Putamen (tissue), 1 donor: ENCODE results near the gene NID2.

ENCODE experiments used
- DNase-seq: peaks from one replicate; pipeline ENCODE4 v3.0.0-alpha.2; 2016; ENCODE audit warnings: low spot score

The NID2 gene

DNA sequence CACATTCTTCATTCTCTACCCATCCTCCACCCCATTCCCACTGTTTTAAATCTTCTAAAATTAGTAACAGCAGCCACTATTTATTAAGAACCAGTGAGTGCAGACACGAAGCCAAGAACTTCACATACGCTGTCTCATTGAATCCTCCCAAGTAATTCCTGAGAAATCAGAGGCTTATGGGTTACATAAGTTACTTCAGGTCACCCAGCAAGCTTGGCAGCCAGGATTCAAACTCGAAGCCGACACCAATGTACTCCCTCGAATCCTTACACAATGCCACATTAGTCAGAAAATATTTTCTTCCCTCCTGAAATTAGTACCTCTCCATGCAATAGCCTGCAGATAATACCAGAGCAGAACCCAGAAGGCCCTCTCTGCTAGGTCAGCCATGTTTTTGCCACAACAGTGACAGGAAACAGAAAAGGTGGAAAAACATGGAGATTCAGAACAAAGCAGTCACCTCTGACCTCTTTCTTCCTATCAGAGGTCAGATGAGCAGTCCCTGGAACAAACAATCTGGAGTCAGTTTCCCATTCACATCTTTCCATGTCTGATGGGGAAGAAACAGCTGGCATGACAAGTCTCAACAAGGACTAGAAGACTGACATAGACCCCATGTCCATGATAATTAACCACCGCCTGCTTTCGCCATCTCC lies 16.4 kb downstream of the NID2 start:
- DNase-seq: no peak

DNA sequence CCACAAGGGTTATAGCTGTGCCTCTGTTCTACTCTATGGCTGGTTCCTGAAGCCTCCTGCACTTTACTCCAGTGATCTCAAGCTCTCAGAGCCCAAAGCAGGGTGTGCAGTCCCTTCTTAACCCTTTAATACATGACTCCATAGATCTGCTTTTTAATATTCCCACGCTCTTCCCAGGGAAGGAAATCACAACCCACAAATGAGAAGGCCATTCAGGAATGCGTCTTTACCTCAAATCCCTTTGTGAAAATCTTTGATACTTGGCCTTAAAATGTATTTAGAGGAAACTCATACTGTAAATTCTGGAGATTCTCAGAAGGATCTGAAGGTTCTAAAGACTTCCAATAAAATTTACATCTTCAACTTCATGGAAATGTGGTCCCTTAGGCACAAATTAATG lies 17.0 kb downstream of the NID2 start:
- no peak for DNase-seq

- no peak for DNase-seq
Observed at GRCh38 chr14:52051251-52051650, 17.6 kb downstream of the NID2 start.

GRCh38 chr14:52049721-52050588 lies 18.9 kb downstream of the NID2 start:
- DNase-seq: no peak

GRCh38 chr14:52049271-52049670 lies 19.6 kb downstream of the NID2 start:
- no peak for DNase-seq

DNA sequence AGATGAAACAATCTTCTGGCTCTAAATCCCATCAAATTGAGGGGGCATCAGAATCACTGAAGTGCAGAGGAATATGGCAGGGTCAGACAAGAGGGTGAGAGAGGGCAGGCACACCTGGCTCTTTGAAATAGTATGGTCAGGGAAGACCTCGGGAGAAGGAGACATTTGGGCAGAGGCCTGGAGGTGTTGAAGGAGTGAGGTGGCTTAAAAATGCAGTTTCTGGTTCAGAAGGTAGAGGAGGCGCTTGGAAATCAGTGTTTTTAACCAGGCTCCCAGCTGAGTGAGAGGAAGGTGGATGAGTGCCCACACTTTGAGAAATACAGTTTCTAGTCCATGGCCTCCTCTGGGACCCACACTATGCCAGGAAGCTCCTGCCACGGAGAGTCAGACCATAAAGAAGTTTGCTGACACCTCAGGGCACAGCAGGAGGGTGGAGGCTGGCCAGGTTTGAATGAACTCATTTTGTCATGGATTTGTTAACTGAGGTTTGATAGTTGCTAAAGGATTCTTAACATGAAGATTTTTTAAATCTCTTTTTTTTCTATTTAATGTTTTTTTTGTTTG lies 20.1 kb downstream of the NID2 start:
- DNase-seq: no peak

DNA sequence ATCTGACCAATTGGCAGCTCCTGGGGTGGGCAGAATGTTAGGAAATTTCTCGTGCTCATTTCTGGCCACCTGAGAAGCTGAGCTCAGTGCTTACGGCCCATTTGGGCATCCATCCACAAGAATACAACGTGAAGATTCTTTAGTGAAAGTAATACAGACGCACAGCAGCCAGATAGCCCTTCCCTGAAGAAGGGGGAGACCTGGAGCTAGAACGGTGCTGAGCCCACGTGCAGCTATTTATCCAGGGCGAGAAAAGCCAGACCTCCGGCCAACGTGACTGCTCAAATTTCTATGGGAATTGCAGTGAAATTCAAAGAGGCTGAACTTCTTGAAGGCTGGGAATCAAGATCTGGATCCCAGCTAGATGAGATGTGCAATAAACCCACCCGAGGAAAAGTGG lies 20.7 kb downstream of the NID2 start:
- DNase-seq: no peak

DNA sequence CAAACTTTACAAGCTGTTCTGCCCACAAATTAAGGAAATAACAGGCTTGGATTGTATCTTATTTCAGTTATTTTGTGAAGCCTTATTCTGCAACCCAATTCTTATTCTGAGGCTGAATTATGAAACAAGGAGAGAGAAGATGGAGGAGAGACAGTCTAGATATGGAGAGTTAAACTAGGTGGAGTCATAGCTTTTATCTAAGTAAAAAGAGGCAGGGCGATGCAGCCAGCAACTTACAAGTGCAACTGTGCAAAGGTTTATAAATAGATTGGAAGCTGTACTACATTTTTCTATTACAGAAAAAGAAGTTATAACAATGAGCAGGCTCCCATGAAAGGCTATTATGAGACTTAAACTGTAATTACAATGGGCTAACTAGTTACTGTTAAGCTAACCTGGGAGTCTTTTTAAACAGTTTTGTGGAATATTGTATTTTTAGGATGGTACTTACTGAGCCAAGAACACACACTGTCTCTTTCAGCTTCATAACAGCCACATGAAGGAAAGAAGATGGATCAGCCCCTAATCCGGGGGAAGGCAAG lies 22.4 kb downstream of the NID2 start:
- no peak for DNase-seq

DNA sequence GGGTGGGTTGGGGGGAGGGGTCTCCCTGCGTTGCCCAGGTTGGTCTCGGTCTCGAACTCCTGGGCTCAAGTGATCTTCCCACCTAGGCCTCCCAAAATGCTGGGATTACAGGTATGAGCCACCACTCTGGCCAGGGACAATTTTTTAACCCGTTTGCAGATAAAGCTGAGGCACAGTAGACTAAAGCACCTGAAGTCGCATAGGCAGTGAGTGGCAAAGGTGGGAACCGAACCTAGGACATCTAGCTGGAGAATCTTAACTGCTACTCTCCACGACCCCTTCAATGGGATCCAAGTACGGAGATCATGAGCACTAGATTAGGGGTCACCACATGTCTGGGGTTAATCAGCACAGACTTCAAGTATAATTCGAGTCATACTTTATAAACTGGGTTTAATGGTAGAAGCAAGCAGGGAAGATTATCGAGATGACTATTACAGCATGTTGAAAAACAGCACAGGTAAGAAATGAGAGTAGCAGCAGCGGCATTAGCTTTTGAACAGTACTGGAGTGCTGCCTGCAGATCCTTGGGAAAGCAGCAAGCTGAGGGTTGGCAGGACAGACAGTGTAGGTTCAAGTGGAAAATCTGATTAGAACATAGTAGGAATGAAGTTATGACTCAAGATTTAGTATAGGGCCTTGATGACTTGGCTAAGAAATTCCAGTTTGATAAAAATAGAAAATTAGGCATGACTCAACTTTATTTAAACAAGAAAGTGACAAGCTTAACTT lies 23.9 kb downstream of the NID2 start:
- no peak for DNase-seq

DNA sequence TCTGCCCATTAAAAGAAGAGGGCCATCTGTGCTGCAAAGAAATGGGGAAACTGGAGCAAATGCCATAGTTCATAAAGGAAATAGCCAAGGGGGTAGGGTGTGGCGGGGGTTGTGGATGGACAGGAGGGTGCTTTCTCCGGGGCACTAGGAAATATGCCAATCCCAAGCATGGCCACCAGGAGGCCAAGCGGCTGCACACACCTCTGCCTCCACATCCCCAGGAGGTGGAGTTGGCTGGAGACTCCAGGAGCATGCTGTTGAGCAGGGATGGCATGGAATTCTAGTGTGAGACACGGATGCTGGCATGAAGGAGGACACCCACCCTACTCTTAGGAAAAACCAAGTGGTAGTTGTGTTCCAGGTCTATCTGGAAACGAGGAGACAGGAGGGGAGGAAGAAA lies 25.2 kb downstream of the NID2 start:
- DNase-seq: no peak

GRCh38 chr14:52042371-52043289 lies 26.2 kb downstream of the NID2 start:
- no peak for DNase-seq

- no peak for DNase-seq
Observed at GRCh38 chr14:52040598-52040997, 28.3 kb downstream of the NID2 start.

- DNase-seq: no peak
Observed at GRCh38 chr14:52039124-52039815, 29.6 kb downstream of the NID2 start.

- DNase-seq: no peak
Observed at GRCh38 chr14:52033101-52033642, 35.7 kb downstream of the NID2 start.

DNA sequence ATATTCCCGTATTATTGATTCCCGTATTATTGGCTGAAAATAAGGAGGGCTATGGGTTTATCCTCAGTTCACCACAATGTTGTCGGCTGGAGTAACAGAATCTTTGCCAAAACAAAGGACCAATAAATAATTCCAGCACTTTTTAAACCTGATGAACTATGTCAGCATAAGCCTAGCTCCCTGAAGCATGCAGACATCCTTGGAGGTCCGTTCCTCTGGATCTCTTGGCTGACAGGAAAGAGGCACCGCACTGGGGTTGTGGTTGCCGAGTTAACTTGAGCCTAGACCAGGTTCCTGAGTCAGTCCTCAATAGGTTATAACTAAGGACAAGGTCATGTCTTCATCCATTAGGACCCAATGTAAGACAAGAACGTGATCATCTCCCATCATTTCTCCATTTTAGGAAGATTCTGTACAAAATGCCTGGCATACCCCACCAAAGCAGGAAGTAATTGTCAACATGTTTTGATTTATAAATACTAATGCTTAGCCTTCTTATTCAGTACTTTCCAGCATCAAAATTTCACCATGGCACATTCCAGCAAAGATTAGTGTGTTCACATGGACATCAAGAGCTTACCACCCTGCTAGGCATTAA lies 36.6 kb downstream of the NID2 start:
- no peak for DNase-seq

DNA sequence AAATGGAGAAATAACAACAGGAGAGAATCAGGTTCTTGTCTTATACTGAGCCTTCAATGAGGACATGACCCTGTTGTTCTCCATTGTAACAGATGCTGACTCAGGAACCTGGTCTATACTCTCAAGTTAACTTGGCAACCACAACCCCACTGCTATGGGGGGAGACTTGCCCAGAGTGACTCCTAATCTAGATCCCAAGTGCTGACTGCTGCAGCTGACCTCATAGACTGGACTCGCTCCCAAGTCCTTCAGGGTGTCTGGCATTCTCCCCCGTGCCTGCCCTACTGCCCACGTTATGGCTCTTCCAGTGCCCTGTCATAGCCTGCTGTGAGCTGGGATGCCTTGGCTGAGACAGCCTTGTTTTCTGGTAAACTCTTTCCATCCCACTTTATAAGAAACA lies 37.1 kb downstream of the NID2 start:
- DNase-seq: no peak

DNA sequence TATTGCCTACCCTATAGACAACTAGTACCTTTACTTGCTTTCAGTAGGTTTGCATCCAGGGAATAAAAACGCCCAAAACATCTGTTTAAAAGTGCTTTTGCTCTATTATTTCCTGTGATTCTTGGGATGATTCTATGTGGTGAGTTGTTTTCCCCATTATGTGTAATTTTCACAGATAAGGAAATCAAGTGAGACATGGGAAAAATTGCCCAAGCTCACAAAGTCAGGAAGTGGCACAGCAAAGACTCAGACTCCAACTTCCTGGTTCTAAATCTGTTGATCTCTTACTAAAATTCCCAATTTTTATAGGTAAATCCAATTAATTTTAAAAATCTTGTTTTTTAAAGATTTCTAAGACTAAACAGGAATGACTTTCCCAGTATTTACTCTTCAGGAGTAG lies 39.0 kb downstream of the NID2 start:
- no peak for DNase-seq

- DNase-seq: peak; percentile 81
Observed at GRCh38 chr14:52026901-52027300, 42.0 kb downstream of the NID2 start.

DNA sequence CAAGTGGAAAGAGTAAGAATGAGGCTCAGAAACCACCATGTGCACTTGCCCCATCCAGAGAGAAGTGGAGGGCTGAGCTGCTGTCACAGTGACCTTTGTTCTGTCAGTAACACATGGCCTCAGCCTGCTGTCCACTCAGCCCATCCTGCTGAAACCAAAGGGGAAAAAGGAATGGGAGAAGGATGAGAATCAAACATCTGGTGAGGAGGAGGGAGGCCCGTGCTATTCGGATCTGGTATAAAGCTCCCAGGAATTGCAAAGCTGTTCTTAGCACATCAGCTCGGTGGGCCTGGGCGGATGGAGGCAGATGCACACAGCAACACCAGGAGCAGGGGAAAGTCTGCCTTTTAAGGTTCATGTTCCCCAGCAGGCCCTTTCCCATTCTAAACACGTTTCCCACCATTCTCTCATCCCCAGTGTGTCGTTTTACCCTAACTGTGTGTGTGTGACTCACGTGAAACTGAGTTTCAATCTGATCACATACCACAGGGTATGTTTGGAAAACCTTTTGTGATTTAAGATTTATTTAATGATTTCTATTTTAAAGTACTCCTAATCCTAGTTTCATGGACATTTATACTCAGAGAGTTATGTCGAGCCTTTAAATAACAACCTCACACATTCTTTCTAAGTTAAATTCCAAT lies 42.7 kb downstream of the NID2 start:
- DNase-seq: peak; percentile 21
